ENCODE measurements around the gene MMP1. TPM values are rescaled to one million over a fixed set of nuclear protein-coding genes. Genes with fewer than 3 reads are reported as not detected.

Gene MMP1
- total RNA-seq (2022; extraction: Qiagen RNA extraction), result 0.43 to 1.4 TPM (median 0.68 TPM) in 5 replicates

GRCh38 chr11:102798012-102798746, at the start of gene MMP1:
Gene MMP1 (minus strand): TSS chr11:102798160. CDS start chr11:102798092, 68 bp downstream.

GRCh38 chr11:102843489-102843888, 45.5 kb upstream of the MMP1 start, which contains the start of gene MMP3:
Gene MMP3 (minus strand): TSS chr11:102843609. CDS start chr11:102843546, 63 bp downstream.

DNA sequence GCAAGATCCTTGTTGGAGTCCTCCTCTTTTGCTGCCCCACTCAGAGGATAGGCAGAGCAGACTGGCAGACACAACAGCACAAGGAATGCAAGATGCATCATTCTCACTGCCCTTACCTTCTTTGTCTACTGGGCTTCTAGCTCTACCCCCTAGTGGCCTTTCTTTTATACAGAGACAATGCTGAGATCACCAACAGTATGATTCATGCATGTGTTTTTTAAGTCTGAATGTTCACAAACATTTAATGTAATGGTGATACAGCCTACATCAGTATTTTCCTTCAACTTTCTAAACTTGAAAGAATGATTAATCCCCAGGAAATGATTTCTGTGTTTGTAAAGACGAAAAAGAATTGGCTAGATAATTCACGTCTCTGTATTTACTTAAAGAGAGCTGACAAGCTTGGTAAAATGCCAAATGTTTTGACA, 17.5 kb downstream of the MMP1 start, which contains the start of gene MMP10:
TSS of gene MMP10 (minus strand) at position 138 of the 428 bp plus-strand sequence. CDS start at position 101, 37 bp downstream.

Other genes with a start within 250 kb of the MMP1 start
- gene MMP20, start 172.8 kb downstream of the MMP1 start, total RNA-seq (2022; extraction: Qiagen RNA extraction), result not detected in 5 replicates
- not detected in 5 replicates for gene MMP27, start 92.4 kb downstream of the MMP1 start, total RNA-seq (2022; extraction: Qiagen RNA extraction)
- gene MMP8, start 73.2 kb downstream of the MMP1 start, total RNA-seq (2022; extraction: Qiagen RNA extraction), result not detected in 5 replicates
- gene MMP10, start 17.5 kb downstream of the MMP1 start, total RNA-seq (2022; extraction: Qiagen RNA extraction), result 0.62 to 1.5 TPM (median 0.96 TPM) in 5 replicates
- 0.12 TPM in 1 of 5 replicates, not detected in the others for gene MMP3, start 45.4 kb upstream of the MMP1 start, total RNA-seq (2022; extraction: Qiagen RNA extraction)
- gene MMP12, start 76.8 kb upstream of the MMP1 start, total RNA-seq (2022; extraction: Qiagen RNA extraction), result 0.06 to 0.14 TPM (median 0.08 TPM) in 3 of 5 replicates, not detected in the others
- gene MMP13, start 157.6 kb upstream of the MMP1 start, total RNA-seq (2022; extraction: Qiagen RNA extraction), result 0.07 TPM in 1 of 5 replicates, not detected in the others

Measured in A549 treated with Hydrocortisone at 1 μM for 4 hours (cell line).